ENCODE data around the gene DYNC2H1.

The DYNC2H1 gene

DNA sequence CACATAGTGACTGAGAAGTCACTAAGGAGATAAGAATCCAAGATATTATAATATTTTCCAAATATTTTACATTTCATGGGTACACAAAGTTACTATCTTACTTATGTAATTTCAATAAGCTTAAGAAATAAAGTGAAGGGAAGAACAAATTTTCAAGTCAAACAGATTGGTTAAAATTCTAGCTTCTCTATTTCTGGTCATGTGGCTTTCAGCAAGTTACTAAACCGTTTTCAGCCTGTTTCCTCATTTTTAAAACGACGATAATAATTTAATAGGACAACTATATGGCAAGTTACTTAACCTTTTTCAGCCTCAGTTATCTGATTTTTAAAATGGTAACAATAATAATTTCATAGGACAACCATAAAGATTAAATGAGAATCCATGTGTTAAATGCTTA lies 32.9 kb upstream of the DYNC2H1 start:
- Histone ChIP-seq H3K27me3 (replicated peaks in 2 of 5; ENCODE audit: control insufficient read depth in 4 of 5, insufficient read depth in 5 of 5, low read length in 4 of 5) (no peaks in the 10 kb centered on the region), H3K27ac (ENCODE audit: insufficient read depth in 1 of 2, low read depth in 1 of 2, low read length in 2 of 2, poor library complexity in 1 of 2, severe bottlenecking in 2 of 2) (no peak overlapping the region), H3K4me1 (ENCODE audit: control extremely low read depth in 1 of 4, control insufficient read depth in 4 of 4, insufficient read depth in 4 of 4, low read length in 3 of 4) (no peaks in the 10 kb centered on the region), H3K9me3 (ENCODE audit: control extremely low read depth in 1 of 5, control insufficient read depth in 4 of 5, insufficient read depth in 2 of 5, low read depth in 1 of 5, low read length in 4 of 5) (no peaks in the 10 kb centered on the region), H3K4me3 (ENCODE audit: control insufficient read depth in 1 of 7, extremely low read depth in 1 of 7, insufficient read depth in 4 of 7, low read depth in 2 of 7, low read length in 6 of 7) (no peak overlapping the region), H3K36me3 (ENCODE audit: control insufficient read depth in 4 of 4, insufficient read depth in 4 of 4, low read length in 3 of 4) (peaks cover 13 to 53% (median 30%) of the 10 kb centered on the region in 4 experiments)
- CTCF ChIA-PET, result interaction anchor here (0.9 to 1.2 kb wide), 2 partner anchors 9 to 12 kb away, joined by 3 to 4 read pairs; no protein-coding TSS in a partner anchor
- WGBS (ENCODE audit: insufficient coverage), result no CpG with 5 or more reads among the region's 3 CpGs
- DNase-seq, result no peak
- POLR2A ChIA-PET, result no interaction called here

DNA sequence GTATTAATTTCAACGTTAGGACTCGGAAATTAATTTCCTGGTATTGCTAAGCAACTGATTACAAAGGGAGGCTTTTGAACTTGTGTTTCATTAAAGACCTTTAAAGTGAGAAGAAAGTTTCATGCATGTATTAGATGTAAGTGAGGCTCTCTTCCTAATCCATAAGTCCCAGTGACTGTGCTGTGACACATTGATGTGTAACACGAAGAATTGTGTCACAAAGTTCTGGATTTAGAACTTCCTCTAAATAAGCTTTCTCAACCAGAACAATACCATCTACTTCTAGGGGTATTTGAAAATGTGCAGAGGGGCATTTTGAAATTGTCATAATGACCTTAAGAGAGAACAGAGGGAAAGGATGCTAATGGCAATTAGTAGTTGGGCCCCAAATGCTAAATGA lies 31.7 kb upstream of the DYNC2H1 start:
- CTCF ChIA-PET, result interaction anchor here (0.6 to 1.2 kb wide), 2 partner anchors 8 to 862 kb away, joined by 3 read pairs; no protein-coding TSS in a partner anchor
- H3K9me3 ChIP-seq (ENCODE audit: control extremely low read depth in 1 of 5, control insufficient read depth in 4 of 5, insufficient read depth in 2 of 5, low read depth in 1 of 5, low read length in 4 of 5), result no peaks in the 10 kb centered on the region
- H3K4me1 ChIP-seq (ENCODE audit: control extremely low read depth in 1 of 4, control insufficient read depth in 4 of 4, insufficient read depth in 4 of 4, low read length in 3 of 4), result no peaks in the 10 kb centered on the region
- POLR2A ChIA-PET, result no interaction called here
- no peak for DNase-seq
- H3K27ac ChIP-seq (ENCODE audit: insufficient read depth in 1 of 2, low read depth in 1 of 2, low read length in 2 of 2, poor library complexity in 1 of 2, severe bottlenecking in 2 of 2), result no peak overlapping the region
- WGBS (ENCODE audit: insufficient coverage), result 100% methylated on average over 1 of the region's 3 CpGs
- H3K27me3 ChIP-seq (replicated peaks in 2 of 5; ENCODE audit: control insufficient read depth in 4 of 5, insufficient read depth in 5 of 5, low read length in 4 of 5), result no peaks in the 10 kb centered on the region
- peaks cover 11 to 64% (median 35%) of the 10 kb centered on the region in 4 experiments for H3K36me3 ChIP-seq (ENCODE audit: control insufficient read depth in 4 of 4, insufficient read depth in 4 of 4, low read length in 3 of 4)
- no peak overlapping the region for H3K4me3 ChIP-seq (ENCODE audit: control insufficient read depth in 1 of 7, extremely low read depth in 1 of 7, insufficient read depth in 4 of 7, low read depth in 2 of 7, low read length in 6 of 7)

DNA sequence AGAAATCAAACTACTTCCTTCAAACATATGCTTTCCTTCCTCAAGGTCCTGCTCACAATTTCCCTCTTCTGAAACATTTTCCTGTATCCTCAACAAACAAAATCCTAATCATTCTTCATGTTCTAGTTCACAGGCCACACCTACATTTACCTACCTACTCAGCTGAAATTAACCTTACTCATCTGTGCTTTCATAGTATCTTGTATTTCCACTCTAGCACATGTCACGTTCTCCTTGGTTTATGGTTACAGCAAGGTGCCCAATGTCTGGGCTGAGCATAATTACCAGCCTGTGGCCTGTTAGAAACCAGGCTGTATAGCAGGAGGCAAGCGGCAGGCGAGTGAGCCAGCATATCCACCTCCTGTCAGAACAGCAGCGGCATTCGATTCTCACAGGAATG lies 30.5 kb upstream of the DYNC2H1 start:
- POLR2A ChIA-PET, result no interaction called here
- no peak for DNase-seq
- 98% methylated on average over 5 of the region's 5 CpGs for WGBS (ENCODE audit: insufficient coverage)
- Histone ChIP-seq H3K27me3 (replicated peaks in 2 of 5; ENCODE audit: control insufficient read depth in 4 of 5, insufficient read depth in 5 of 5, low read length in 4 of 5) (no peaks in the 10 kb centered on the region), H3K9me3 (ENCODE audit: control extremely low read depth in 1 of 5, control insufficient read depth in 4 of 5, insufficient read depth in 2 of 5, low read depth in 1 of 5, low read length in 4 of 5) (no peaks in the 10 kb centered on the region), H3K27ac (ENCODE audit: insufficient read depth in 1 of 2, low read depth in 1 of 2, low read length in 2 of 2, poor library complexity in 1 of 2, severe bottlenecking in 2 of 2) (no peak overlapping the region), H3K36me3 (ENCODE audit: control insufficient read depth in 4 of 4, insufficient read depth in 4 of 4, low read length in 3 of 4) (peaks cover 12 to 65% (median 36%) of the 10 kb centered on the region in 4 experiments), H3K4me3 (ENCODE audit: control insufficient read depth in 1 of 7, extremely low read depth in 1 of 7, insufficient read depth in 4 of 7, low read depth in 2 of 7, low read length in 6 of 7) (no peak overlapping the region), H3K4me1 (ENCODE audit: control extremely low read depth in 1 of 4, control insufficient read depth in 4 of 4, insufficient read depth in 4 of 4, low read length in 3 of 4) (no peaks in the 10 kb centered on the region)
- CTCF ChIA-PET, result no interaction called here

DNA sequence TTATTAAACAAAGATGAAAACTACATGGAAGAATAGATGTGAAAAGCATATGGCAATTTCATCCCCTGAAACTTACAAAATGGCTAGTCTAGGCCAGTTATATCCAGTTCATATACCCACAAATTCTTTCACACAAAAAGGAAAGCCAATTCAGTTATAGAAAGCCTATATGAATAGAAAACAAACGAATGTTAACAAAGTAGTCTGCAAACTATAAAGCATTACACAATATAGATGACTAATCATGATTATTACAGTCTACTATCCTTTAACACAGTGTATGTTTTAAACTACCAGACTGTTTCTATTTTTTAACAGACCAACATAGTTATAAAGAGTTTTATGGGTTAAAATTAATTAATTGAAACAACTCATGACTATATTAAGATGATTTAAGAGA lies 29.4 kb upstream of the DYNC2H1 start:
- POLR2A ChIA-PET, result no interaction called here
- Histone ChIP-seq H3K27me3 (replicated peaks in 2 of 5; ENCODE audit: control insufficient read depth in 4 of 5, insufficient read depth in 5 of 5, low read length in 4 of 5) (no peaks in the 10 kb centered on the region), H3K27ac (ENCODE audit: insufficient read depth in 1 of 2, low read depth in 1 of 2, low read length in 2 of 2, poor library complexity in 1 of 2, severe bottlenecking in 2 of 2) (no peak overlapping the region), H3K36me3 (ENCODE audit: control insufficient read depth in 4 of 4, insufficient read depth in 4 of 4, low read length in 3 of 4) (peaks cover 8 to 68% (median 38%) of the 10 kb centered on the region in 4 experiments), H3K4me1 (ENCODE audit: control extremely low read depth in 1 of 4, control insufficient read depth in 4 of 4, insufficient read depth in 4 of 4, low read length in 3 of 4) (no peaks in the 10 kb centered on the region), H3K4me3 (ENCODE audit: control insufficient read depth in 1 of 7, extremely low read depth in 1 of 7, insufficient read depth in 4 of 7, low read depth in 2 of 7, low read length in 6 of 7) (no peak overlapping the region), H3K9me3 (ENCODE audit: control extremely low read depth in 1 of 5, control insufficient read depth in 4 of 5, insufficient read depth in 2 of 5, low read depth in 1 of 5, low read length in 4 of 5) (no peaks in the 10 kb centered on the region)
- no peak for DNase-seq
- WGBS (ENCODE audit: insufficient coverage), result no CpG with 5 or more reads among the region's 1 CpG
- CTCF ChIA-PET, result no interaction called here

DNA sequence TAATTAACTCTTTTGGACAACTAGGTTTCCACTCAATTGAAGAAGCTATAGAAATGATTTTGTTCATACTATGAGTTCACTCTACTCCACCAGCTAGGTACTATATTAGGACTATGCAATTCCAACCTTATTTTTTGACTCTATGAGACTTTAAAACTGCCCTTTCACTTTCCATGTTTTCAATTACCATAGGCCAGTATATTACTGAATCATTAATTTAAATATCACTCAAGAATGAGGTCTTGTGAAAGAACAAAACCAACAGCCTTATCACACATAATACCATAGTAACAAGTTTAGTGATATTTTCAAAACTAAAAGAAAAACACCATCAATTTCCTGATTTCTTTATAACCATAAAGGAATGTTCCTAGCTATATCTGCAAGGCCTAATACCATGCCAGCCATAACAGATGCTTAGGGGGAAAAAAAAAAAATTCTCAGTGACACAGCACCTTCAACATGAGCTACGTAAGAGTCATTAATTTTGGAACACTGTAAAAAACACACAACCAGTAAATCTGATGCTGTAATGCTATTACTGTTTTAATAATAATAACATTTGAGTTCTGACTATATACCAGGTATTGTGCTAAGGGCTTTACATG lies 23.4 kb upstream of the DYNC2H1 start:
- Histone ChIP-seq H3K36me3 (ENCODE audit: control insufficient read depth in 4 of 4, insufficient read depth in 4 of 4, low read length in 3 of 4) (peaks cover 4 to 26% (median 18%) of the 10 kb centered on the region in 4 experiments), H3K4me3 (ENCODE audit: control insufficient read depth in 1 of 7, extremely low read depth in 1 of 7, insufficient read depth in 4 of 7, low read depth in 2 of 7, low read length in 6 of 7) (no peak overlapping the region), H3K27ac (ENCODE audit: insufficient read depth in 1 of 2, low read depth in 1 of 2, low read length in 2 of 2, poor library complexity in 1 of 2, severe bottlenecking in 2 of 2) (no peak overlapping the region), H3K4me1 (ENCODE audit: control extremely low read depth in 1 of 4, control insufficient read depth in 4 of 4, insufficient read depth in 4 of 4, low read length in 3 of 4) (peaks cover 2 to 9% (median 7%) of the 10 kb centered on the region in 4 experiments), H3K9me3 (ENCODE audit: control extremely low read depth in 1 of 5, control insufficient read depth in 4 of 5, insufficient read depth in 2 of 5, low read depth in 1 of 5, low read length in 4 of 5) (no peaks in the 10 kb centered on the region), H3K27me3 (replicated peaks in 2 of 5; ENCODE audit: control insufficient read depth in 4 of 5, insufficient read depth in 5 of 5, low read length in 4 of 5) (no peaks in the 10 kb centered on the region)
- ChIA-PET POLR2A (no interaction called here), CTCF (interaction anchor here (0.6 to 1.2 kb wide), 3 partner anchors 9 to 24 kb away, joined by 3 read pairs; no protein-coding TSS in a partner anchor)
- no peak for DNase-seq
- WGBS (ENCODE audit: insufficient coverage), result no CpG with 5 or more reads among the region's 1 CpG

DNA sequence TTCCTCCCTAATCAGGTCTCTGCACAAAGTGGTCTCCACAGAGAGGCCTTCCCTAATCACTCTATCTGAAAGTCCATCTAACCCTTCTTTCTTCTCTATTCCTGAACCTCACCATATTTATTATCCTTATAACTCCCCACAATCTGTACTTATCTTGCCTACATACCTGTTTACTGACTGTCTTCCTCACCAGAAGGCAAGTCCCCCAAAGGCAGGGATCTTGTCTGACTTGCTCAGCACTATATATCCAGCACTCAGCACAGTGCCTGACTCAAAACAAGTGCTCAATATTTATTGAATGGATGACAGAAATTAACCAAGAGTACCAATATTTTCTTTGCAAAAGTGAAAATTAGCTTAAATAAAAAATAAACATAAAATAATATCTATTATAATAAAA lies 22.8 kb upstream of the DYNC2H1 start:
- Histone ChIP-seq H3K36me3 (ENCODE audit: control insufficient read depth in 4 of 4, insufficient read depth in 4 of 4, low read length in 3 of 4) (peaks cover 4 to 21% (median 15%) of the 10 kb centered on the region in 4 experiments), H3K4me1 (ENCODE audit: control extremely low read depth in 1 of 4, control insufficient read depth in 4 of 4, insufficient read depth in 4 of 4, low read length in 3 of 4) (peaks cover 3 to 13% (median 9%) of the 10 kb centered on the region in 4 experiments), H3K4me3 (ENCODE audit: control insufficient read depth in 1 of 7, extremely low read depth in 1 of 7, insufficient read depth in 4 of 7, low read depth in 2 of 7, low read length in 6 of 7) (no peak overlapping the region), H3K9me3 (ENCODE audit: control extremely low read depth in 1 of 5, control insufficient read depth in 4 of 5, insufficient read depth in 2 of 5, low read depth in 1 of 5, low read length in 4 of 5) (no peaks in the 10 kb centered on the region), H3K27ac (ENCODE audit: insufficient read depth in 1 of 2, low read depth in 1 of 2, low read length in 2 of 2, poor library complexity in 1 of 2, severe bottlenecking in 2 of 2) (no peak overlapping the region), H3K27me3 (replicated peaks in 2 of 5; ENCODE audit: control insufficient read depth in 4 of 5, insufficient read depth in 5 of 5, low read length in 4 of 5) (no peaks in the 10 kb centered on the region)
- no peak for DNase-seq
- ChIA-PET POLR2A (no interaction called here), CTCF (interaction anchor here (1.0 to 1.2 kb wide), 2 partner anchors 17 to 23 kb away, joined by 3 read pairs; no protein-coding TSS in a partner anchor)

DNA sequence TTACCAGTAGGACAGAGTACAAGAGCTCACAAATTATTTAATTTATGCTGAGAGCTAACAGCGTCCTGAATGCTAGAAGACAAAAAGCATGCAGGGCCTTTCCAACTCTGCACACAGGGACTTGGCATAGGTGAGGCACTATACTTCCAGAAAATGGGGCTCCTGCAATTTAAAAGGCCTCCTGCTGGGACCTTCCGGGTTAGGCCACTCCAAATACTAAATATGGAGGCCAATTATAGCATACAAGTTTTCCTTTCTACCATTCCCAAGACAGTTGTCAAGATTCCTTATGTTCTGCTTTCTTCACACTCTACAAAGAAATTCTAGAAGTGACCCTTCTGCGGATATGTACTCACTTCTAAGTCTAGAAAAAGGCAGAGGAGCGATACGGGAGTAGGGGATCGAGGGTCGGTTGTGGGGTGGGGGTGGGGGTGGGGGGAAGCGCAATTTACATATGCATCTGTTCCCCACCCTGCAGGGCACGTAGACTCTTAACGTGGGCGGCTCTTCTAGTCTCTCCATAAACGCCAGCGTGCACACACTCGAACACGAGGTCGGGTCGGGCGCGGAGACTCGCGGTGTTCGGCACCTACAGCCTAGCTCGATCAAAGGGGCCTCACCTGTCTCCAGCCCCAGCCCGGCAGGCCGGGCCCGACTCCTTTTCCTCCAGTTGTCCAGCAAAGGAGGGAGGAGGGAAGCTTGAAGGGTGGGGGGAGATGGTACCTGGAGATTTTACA lies 18.0 kb upstream of the DYNC2H1 start:
- Histone ChIP-seq H3K9me3 (ENCODE audit: control extremely low read depth in 1 of 5, control insufficient read depth in 4 of 5, insufficient read depth in 2 of 5, low read depth in 1 of 5, low read length in 4 of 5) (peaks cover 0 to 1% (median 0%) of the 10 kb centered on the region in 5 experiments), H3K4me1 (ENCODE audit: control extremely low read depth in 1 of 4, control insufficient read depth in 4 of 4, insufficient read depth in 4 of 4, low read length in 3 of 4) (peaks cover 8 to 22% (median 9%) of the 10 kb centered on the region in 4 experiments), H3K36me3 (ENCODE audit: control insufficient read depth in 4 of 4, insufficient read depth in 4 of 4, low read length in 3 of 4) (peaks cover 0 to 6% (median 4%) of the 10 kb centered on the region in 4 experiments), H3K27ac (ENCODE audit: insufficient read depth in 1 of 2, low read depth in 1 of 2, low read length in 2 of 2, poor library complexity in 1 of 2, severe bottlenecking in 2 of 2) (peak overlapping the region; percentile 69 to 88), H3K27me3 (replicated peaks in 2 of 5; ENCODE audit: control insufficient read depth in 4 of 5, insufficient read depth in 5 of 5, low read length in 4 of 5) (peaks cover 3 to 18% (median 11%) of the 10 kb centered on the region in 5 experiments), H3K4me3 (ENCODE audit: control insufficient read depth in 1 of 7, extremely low read depth in 1 of 7, insufficient read depth in 4 of 7, low read depth in 2 of 7, low read length in 6 of 7) (peak overlapping the region; percentile 83 to 92 (median 89))
- 5% methylated on average over 16 of the region's 26 CpGs for WGBS (ENCODE audit: insufficient coverage)
- peak; percentile 29 to 73 (median 59) for DNase-seq
- ChIA-PET POLR2A (interaction anchor here (1.3 kb wide), 1 partner anchor 18 kb away, joined by 4 read pairs; the partner anchor contains the start of gene DYNC2H1), CTCF (interaction anchor here (1.1 to 2.0 kb wide), 2 partner anchors 10 to 18 kb away, joined by 6 to 7 read pairs; partner anchors contain the start of gene DYNC2H1)

Data from common myeloid progenitor, CD34-positive (primary cell).